ENCODE results near the gene COL18A1. TPM values are rescaled to one million over a fixed set of nuclear protein-coding genes. Genes with fewer than 3 reads are reported as not detected.

The COL18A1 gene
- total RNA-seq, 1 experiment from 2014 or later: 353 TPM

- in situ Hi-C loops (cut with HindIII; ENCODE audit: low sequenced_read_pairs): no loop called here
- DNase-seq (ENCODE audit: low spot score): no peak
These were observed 66.0 kb downstream of the COL18A1 start for GRCh38 chr21:45470773-45471524.

DNA sequence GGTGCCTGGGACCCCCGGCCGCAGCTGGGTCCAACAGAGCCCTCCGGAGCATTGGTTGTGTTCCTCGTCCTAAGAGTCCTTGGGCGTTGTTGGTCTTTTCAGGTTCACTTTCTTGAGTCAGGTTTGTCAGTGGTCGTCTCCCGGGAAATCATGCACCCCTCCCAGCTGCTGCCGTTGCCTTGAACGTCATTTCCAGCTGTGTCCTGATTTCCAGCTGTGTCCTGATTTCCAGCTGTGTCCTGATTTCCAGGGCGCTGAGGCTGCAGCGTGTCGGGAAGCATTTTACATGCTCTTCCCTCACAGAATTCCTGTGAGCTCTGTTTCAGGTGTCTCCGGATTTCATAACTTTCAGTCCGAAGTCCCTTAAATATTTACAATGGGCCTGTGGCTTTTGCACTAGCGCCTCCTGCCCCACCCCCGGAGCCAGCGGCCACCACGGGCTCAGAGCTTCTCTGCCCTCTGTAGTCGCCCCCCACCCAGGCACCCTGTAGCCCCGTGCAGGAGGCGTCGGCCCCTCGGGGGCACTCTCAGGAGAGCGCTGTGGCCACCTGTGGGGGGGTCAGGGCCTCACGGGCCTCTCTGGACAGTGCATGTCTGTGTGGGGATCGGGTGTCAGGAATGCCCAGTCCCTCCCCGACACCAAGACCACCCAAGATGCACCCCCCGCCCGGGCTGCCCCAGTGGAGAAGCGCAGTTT is 66.7 kb downstream of the COL18A1 start:
- DNase-seq (ENCODE audit: low spot score): no peak
- in situ Hi-C loops (cut with HindIII; ENCODE audit: low sequenced_read_pairs): no loop called here

DNA sequence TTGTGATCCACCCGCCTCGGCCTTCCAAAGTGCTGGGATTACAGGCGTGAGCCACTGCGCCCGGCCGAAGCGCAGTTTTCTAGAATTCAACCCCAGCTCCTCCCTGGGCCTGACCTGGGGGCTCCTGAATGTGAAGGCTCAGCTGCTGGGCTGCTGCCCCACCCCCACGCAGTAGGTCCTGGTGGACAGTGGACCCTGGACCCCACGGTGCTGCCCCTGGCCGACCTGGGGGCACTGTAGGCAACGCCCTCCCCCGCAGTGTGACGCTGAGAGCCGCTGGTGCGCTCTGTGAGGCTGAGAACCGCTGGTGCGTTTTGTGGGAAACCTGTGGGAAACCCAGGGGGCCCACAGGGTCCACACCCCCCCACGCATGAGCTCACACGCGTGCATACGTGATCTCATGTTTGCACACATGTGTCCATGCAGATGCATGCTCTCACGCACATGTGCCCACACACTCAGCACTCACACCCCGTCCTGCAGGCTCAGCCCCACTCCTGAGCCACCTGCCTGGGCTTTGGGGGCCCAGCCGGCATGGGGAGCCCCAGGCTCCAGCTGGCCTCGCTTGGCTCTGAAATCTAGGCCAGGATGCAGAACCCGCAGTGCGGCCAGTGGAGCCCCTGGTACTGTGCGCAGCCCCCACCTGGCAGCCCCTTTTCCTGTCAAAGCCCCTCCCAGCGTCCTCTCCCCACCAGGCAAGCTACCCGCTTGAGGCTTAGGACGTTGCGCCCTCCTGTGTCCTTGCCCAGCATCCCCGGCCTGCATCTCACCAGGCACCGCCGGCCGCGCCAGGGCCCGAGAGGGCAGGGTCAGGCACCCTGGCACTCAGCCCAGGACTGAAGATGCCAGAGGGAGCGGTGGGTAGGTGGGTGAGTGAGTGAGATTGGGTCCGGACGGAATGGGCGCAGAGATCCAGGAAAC is 67.7 kb downstream of the COL18A1 start:
- DNase-seq (ENCODE audit: low spot score): no peak
- in situ Hi-C loops (cut with HindIII; ENCODE audit: low sequenced_read_pairs): no loop called here

- in situ Hi-C loops (cut with HindIII; ENCODE audit: low sequenced_read_pairs): no loop called here
These were observed 68.7 kb downstream of the COL18A1 start for GRCh38 chr21:45473496-45474322.

GRCh38 chr21:45474323-45474950 is 69.5 kb downstream of the COL18A1 start:
- DNase-seq (ENCODE audit: low spot score): no peak
- in situ Hi-C loops (cut with HindIII; ENCODE audit: low sequenced_read_pairs): no loop called here

More at GRCh38 chr21:45473496-45474322, 68.7 kb downstream of the COL18A1 start:
- no peak for DNase-seq (ENCODE audit: low spot score)

- no peak for DNase-seq (ENCODE audit: low spot score)
- in situ Hi-C loops (cut with HindIII; ENCODE audit: low sequenced_read_pairs): no loop called here
These were observed 70.2 kb downstream of the COL18A1 start for GRCh38 chr21:45475004-45475685.

- DNase-seq (ENCODE audit: low spot score): no peak
- in situ Hi-C loops (cut with HindIII; ENCODE audit: low sequenced_read_pairs): no loop called here
These were observed 71.0 kb downstream of the COL18A1 start for GRCh38 chr21:45475797-45476570.

- in situ Hi-C loops (cut with HindIII; ENCODE audit: low sequenced_read_pairs): no loop called here
- no peak for DNase-seq (ENCODE audit: low spot score)
These were observed 71.6 kb downstream of the COL18A1 start for GRCh38 chr21:45476582-45476981.

DNA sequence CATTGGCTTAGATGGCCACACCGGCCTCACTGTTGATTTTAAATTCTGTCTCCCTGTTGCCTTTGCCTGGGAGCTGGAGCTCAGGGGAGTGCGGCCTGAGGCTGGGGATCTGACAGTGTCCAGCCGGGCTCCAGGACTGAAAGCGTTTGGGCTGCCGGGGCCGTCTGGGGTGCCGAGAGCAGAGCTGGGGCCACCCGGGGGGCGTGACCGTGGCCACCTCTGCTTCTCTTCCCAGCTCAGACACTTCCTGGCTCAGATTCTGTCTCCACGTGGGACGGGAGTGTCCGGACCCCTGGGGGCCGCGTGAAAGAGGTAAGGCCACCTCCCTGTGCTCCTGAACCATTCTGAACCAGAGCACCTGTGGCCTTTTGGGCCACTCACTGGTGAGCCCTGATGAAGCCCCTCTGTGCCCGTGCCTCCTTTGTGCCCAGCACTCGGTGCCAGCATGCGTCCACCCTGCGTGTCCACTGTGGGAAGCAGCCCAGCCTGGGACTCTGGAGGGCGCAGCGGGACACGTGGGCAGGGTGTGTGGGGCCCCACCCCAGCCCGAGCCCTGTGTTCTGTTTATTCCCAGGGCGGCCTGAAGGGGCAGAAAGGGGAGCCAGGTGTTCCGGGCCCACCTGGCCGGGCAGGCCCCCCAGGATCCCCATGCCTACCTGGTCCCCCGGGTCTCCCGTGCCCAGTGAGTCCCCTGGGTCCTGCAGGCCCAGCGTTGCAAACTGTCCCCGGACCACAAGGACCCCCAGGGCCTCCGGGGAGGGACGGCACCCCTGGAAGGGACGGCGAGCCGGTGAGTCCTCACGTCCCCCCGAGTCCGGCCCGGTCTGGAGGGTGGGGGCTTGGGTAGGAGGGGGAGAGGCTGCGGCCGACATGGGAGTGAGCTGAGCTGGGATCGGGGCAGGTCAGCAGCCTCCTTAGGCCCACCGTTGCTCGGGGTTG is 72.5 kb downstream of the COL18A1 start:
- in situ Hi-C loops (cut with HindIII; ENCODE audit: low sequenced_read_pairs): no loop called here
- no peak for DNase-seq (ENCODE audit: low spot score)

- in situ Hi-C loops (cut with HindIII; ENCODE audit: low sequenced_read_pairs): no loop called here
- peak; percentile 70 for DNase-seq (ENCODE audit: low spot score)
These were observed 73.3 kb downstream of the COL18A1 start for GRCh38 chr21:45478115-45478801.

DNA sequence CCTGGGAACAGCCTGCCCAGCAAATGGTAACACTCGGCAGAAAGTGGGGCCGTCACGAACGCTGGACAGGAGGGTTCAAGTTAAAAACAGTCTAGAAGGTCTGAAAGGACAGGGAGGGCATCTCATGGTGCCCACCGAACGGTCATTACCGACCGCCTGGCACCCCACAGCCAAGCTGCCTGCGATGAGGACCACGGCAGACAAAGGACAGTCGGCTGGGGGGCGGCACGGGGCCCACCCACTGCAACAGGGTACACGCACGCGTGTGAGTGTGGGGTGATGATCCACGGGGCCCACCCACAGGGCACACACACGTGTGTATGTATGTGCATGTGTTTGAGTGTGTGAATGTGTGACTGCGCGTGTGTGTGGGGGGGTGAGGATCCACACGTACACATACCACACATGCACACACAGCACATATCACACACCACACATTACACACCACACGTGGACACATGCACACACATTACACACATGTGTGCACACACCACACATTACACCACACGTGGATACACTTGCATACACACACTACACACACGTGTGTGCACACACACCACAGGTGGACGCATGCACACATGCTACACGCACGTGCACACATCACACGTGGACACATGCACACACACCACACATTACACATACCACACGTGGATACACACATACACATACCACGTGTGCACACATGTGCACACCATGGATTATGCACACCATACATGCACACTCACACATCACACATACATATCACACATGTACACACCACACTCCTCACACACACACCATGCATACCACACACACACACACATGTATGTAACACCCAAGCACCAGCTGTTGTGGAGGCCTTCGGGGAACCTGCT is 74.1 kb downstream of the COL18A1 start:
- no peak for DNase-seq (ENCODE audit: low spot score)
- in situ Hi-C loops (cut with HindIII; ENCODE audit: low sequenced_read_pairs): no loop called here

DNA sequence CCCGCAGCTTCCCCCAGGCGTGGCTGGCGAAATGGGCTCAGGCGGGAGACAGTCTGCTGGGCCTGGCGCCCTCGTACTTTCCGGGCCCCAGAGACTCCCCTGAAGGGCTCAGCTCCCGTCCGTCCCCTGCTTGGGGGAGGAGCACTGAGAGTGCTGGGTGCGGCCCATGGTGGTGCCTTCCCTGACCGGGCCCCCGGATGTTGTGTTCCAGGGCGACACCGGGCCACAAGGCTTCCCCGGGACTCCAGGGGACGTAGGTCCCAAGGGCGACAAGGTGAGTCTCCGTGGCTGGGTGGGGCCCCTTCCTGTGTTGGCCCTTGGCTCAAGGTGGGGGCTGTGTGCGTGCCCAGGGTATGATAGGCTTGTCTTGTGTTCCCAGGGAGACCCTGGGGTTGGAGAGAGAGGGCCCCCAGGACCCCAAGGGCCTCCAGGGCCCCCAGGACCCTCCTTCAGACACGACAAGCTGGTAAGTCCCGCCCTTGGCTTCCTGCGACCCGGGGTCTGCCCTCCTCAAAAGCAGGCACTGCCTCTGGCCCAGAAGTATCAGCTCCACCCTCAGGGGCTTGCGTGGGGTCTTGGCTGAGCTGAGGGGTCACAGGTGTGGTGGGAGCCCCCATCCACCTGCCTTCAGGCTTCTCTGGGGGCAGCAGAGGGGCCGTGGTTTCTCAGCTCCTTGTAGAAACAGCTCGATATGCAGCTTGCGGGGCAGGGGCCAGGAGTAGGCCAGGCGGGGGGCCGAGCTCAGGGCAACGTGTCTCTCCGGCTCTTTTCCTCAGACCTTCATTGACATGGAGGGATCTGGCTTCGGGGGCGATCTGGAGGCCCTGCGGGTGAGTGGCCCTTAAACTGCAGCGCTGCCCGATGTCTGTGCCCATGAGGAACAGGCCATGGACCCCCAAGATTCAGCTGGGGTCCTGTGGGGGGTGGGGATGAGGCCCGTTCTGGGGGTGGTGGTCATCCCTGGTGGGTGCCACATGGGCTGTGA is 75.0 kb downstream of the COL18A1 start:
- in situ Hi-C loops (cut with HindIII; ENCODE audit: low sequenced_read_pairs): no loop called here
- DNase-seq (ENCODE audit: low spot score): no peak

GRCh38 chr21:45480701-45481500 is 75.9 kb downstream of the COL18A1 start:
- DNase-seq (ENCODE audit: low spot score): no peak
- in situ Hi-C loops (cut with HindIII; ENCODE audit: low sequenced_read_pairs): no loop called here
